HG03196 (cell line): ENCODE data around the gene LMO1.

Experiments
- ATAC-seq: cut with Tn5 transposase; IDR thresholded peaks from one replicate; pipeline ENCODE4 v1.9.1; 2021; ENCODE audit not compliant: unreplicated experiment

LMO1 gene

DNA sequence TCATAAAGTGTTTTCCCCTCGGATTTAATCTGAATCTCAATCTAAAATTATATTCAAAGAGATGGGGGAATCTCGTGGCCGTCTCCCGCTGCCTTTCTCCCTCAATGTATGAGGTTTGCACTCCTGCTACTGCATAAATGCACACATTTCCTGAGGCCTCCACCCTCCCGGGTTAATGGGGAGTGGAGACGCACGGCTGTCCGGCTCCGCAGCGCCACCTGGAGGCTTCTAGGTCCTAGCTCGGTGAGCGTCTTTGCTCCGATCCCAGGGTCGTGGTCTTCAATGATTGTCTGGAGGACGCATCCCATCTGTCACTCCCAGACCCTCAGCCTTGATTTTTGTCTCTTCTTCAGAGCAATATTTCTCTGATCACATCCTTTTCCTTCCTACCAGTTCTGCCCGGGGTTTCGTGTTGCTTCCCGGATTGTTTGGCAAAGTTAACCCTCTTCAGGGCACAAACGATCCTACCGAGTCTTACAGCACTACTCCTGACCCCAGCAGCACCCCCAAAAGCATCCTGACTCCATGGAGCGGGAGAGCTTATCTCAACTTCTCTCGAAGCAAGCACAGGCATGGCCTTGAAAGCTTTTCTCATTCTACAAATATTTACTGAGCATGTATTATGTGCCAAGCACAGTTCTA, at the start of gene LMO1:
LMO1 (minus strand) TSS at position 110 of the 642 bp plus-strand sequence. CDS start 516 bp downstream, outside the sequence.
- peak; percentile 71 for ATAC-seq

GRCh38 chr11:8312986-8313385, 49.3 kb upstream of the LMO1 start:
- no peak for ATAC-seq

DNA sequence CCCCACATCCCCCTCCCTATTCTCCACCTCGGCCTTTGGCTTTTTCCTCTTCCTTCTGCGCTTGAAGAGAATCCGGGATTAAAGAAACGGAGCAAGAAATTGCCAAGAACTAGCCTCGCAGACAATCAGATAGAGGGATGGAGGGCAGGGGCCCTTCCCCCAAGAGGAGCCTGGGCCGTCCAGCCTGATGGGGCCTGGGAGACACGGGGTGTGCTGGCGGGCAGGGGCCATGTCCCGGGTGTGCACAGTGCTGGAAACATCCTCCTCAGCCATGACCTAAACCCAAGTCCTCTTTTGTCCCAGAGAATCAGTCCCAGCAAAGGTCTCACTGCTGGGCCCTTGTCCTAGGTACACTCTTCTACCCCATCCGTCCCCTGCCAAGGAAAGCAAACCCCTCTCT, 47.7 kb upstream of the LMO1 start:
- ATAC-seq: no peak

DNA sequence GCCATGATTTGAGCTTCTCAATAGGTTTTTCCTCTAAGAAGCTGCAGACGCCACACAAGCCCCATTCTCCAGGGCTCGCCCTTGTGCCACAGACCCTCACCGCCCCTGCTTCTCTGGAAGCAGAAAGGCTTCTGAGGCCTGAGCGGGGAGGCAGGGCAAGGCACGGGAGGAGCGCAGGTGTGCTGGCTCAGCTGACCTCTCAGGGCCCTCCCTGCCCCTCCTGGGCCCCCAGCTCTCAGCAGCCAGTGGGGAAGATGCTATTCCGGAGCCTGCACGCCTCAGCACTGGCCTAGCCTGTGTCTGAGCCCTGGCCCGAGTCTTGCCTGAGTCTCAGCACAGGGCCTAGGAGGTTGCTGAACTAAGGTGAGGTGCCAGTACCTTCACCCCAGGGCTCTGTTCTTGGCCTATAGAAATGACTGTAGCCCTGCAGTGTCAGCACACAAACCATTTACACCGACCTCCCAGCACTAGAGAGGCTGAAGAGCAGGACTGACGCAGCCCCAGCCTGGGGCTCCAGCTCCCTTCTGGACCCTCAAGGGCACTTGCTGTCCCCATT, 47.1 kb upstream of the LMO1 start:
- no peak for ATAC-seq

GRCh38 chr11:8309862-8310261, 46.2 kb upstream of the LMO1 start:
- ATAC-seq: no peak

DNA sequence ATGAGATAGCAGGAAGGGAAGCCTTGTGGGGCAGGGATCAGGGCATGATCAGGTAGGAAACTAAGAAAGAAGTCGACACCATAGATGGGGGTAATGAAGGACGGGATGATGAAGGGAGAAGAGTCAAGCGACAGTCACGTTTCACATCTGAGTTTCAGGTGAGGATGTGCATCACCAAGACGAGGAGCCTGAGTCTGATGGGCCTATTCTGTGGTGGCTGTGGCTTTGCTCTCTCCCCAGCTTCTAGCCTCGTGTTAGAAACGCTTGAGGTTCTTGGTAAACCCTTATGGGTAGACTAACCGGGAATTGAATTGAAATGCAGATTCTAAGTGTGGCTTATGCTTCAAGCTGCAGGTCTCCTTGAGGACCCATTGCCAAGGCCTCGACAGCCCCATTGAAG, 45.6 kb upstream of the LMO1 start:
- no peak for ATAC-seq

GRCh38 chr11:8307601-8308000, 43.9 kb upstream of the LMO1 start:
- ATAC-seq: no peak

- no peak for ATAC-seq
Measured at GRCh38 chr11:8301622-8302021, 37.9 kb upstream of the LMO1 start.

GRCh38 chr11:8298801-8299786, 35.4 kb upstream of the LMO1 start:
- ATAC-seq: no peak

DNA sequence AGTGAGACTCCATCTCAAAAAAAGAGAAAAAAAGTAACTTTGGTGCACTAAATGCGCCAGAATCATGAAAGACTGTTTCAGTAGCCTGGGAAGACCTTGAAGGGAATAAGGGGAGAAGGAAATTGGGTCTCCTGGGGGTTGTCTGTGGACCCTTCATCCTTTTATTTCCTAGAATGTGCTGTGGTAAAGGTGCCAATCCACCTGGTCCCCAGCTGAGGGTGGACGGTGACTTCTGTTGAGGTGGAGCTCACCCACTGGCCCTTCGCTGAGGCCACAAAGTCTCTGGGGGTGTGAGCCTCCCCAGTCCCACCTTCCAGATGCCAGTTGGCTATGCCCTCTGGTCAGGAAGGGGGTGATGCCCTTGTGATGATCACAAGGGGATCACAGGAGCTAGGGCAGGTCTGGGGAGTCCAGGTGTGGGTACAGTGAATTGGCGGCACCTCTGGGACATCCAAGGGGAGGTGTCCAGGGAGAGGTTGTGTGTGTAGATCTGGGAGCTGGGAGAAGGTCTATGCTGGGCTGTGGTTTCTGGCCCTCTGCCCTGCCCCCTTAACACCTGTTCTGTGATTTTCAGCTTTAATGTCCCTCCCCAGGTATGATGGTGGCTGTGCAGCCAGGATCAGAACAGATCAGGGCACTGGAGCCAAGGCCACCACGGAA, 34.2 kb upstream of the LMO1 start:
- ATAC-seq: no peak

DNA sequence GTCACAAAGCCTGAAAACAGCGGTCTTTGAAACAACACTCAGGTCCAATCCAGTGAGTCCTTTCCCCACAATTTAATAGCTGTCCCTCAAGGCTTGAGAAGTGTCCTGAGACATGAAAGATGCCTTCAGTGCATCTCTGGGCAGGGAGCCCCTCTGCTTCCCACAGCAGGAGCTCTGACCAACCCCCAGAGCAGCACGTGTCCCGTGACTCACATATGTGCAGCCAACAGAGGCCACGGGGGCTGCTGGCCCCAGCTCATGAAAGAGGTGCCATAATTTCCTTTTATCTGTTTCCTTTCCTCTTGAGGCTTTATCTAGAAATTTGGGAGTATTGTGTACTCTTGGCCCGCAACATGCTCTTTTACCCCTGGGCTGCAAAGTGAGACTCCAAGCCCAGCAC, 33.2 kb upstream of the LMO1 start:
- ATAC-seq: no peak

- no peak for ATAC-seq
Measured at GRCh38 chr11:8296038-8296649, 32.5 kb upstream of the LMO1 start.

DNA sequence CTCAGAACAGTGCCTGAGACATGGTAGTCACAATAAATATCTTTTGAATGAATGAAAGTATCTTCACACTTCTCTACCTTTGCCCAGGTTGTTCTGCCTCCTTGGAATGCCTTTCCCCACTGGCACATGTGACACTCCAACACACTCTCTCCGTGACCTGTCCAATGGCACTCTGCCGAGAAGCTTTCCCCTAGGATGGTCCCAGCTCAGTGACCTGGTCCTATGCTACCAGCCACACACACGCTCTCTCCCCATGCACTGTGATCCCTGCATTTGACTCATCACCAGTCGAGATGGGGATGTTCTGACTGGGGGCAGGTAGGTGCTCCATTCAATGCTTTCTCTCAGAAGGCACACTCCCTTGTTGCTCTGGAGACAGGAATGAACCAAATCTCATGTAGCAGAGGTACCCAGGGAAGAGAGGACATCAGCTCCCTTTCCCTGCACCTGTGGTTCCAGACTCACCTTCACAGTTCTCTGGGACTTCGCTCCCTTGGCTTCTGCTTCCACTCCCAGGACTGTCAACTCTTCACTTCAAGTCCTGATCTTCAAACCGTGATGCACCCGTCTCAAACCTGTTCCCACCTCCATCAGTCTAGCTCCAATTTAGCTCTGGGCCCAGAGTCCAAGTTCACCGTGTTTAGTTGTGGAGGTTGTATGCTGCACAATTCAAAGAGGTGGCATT, 30.7 kb upstream of the LMO1 start:
- ATAC-seq: no peak

- ATAC-seq: no peak
Measured at GRCh38 chr11:8293171-8293570, 29.5 kb upstream of the LMO1 start.

- no peak for ATAC-seq
Measured at GRCh38 chr11:8292351-8292750, 28.7 kb upstream of the LMO1 start.

- no peak for ATAC-seq
Measured at GRCh38 chr11:8291421-8292350, 28.0 kb upstream of the LMO1 start.

GRCh38 chr11:8290081-8290810, 26.6 kb upstream of the LMO1 start:
- no peak for ATAC-seq

- no peak for ATAC-seq
Measured at GRCh38 chr11:8289492-8289918, 25.8 kb upstream of the LMO1 start.
